AG09309 (cell line): ENCODE measurements around the gene LRRC27.
"Not testable (repeated sequence)": the region's sequence is repeated elsewhere in the genome, so short reads cannot be mapped to it uniquely, and the experiment has no call there.

Experiments
- DNase-seq: peaks from one replicate; pipeline ENCODE4 v3.0.0-alpha.2; 2010; ENCODE audit warnings: low read depth
- H3K4me3 ChIP-seq: 2 replicates; pipeline ENCODE4 v1.5.1; 2011; ENCODE audit warnings: mild to moderate bottlenecking, low read depth, low read length, moderate library complexity; ENCODE audit not compliant: control insufficient read depth
- TF ChIP-seq, protein P1 (sequence below): IDR thresholded peaks from 2 replicates; pipeline ENCODE4 v1.5.1; 2011; ENCODE audit warnings: mild to moderate bottlenecking, low read depth, low read length, inconsistent platforms; ENCODE audit not compliant: insufficient read depth, control insufficient read depth; ENCODE audit errors: missing control alignments

The LRRC27 gene

GRCh38 chr10:132374176-132374575 is 42.2 kb downstream of the LRRC27 start:
- DNase-seq, result no peak
- TF ChIP-seq, protein P1, sequence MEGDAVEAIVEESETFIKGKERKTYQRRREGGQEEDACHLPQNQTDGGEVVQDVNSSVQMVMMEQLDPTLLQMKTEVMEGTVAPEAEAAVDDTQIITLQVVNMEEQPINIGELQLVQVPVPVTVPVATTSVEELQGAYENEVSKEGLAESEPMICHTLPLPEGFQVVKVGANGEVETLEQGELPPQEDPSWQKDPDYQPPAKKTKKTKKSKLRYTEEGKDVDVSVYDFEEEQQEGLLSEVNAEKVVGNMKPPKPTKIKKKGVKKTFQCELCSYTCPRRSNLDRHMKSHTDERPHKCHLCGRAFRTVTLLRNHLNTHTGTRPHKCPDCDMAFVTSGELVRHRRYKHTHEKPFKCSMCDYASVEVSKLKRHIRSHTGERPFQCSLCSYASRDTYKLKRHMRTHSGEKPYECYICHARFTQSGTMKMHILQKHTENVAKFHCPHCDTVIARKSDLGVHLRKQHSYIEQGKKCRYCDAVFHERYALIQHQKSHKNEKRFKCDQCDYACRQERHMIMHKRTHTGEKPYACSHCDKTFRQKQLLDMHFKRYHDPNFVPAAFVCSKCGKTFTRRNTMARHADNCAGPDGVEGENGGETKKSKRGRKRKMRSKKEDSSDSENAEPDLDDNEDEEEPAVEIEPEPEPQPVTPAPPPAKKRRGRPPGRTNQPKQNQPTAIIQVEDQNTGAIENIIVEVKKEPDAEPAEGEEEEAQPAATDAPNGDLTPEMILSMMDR, result no peak
- H3K4me3 ChIP-seq, result no peak overlapping the region

- TF ChIP-seq, protein P1, result no peak
- no peak for DNase-seq
- no peak overlapping the region for H3K4me3 ChIP-seq
Observed at GRCh38 chr10:132374612-132375011, 42.6 kb downstream of the LRRC27 start.

GRCh38 chr10:132375116-132375794 is 43.3 kb downstream of the LRRC27 start:
- no peak for DNase-seq
- H3K4me3 ChIP-seq, result no peak overlapping the region
- TF ChIP-seq, protein P1, result no peak

- TF ChIP-seq, protein P1, result no peak
- no peak overlapping the region for H3K4me3 ChIP-seq
Observed at GRCh38 chr10:132375795-132376297, 43.9 kb downstream of the LRRC27 start.

DNA sequence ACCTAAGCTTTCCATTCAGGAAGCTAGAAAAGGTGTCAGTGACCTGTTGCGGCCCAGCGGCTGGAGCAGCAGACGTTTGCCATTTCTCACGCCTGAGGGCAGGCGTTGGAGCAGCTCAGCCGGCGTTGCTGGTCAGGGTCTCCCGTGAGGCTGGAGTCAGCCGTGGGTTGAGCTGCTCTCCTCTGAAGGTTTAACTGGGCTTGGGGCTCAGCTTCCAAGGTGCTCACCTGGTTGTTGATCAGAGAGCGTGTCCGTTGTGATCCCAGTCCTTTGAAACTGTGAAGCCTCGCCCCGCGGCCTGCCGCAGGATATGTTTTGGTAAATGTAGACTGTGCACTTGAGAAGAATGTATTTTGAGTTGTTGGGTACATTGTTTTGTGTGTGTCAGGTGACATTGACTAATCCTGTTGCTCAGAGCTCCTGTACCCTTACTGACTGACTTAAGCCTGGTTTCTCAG is 44.4 kb downstream of the LRRC27 start:
- TF ChIP-seq, protein P1, result no peak
- DNase-seq, result no peak
- no peak overlapping the region for H3K4me3 ChIP-seq

More at GRCh38 chr10:132375795-132376297, 43.9 kb downstream of the LRRC27 start:
- no peak for DNase-seq

- no peak overlapping the region for H3K4me3 ChIP-seq
- DNase-seq, result no peak
- TF ChIP-seq, protein P1, result no peak
Observed at GRCh38 chr10:132377326-132377725, 45.3 kb downstream of the LRRC27 start.

GRCh38 chr10:132379026-132379425 is 47.0 kb downstream of the LRRC27 start:
- H3K4me3 ChIP-seq, DNase-seq: not testable (repeated sequence)

- not testable (repeated sequence) for DNase-seq, H3K4me3 ChIP-seq
Observed at GRCh38 chr10:132380986-132381385, 49.0 kb downstream of the LRRC27 start.
